GM21367 (cell line): ENCODE results near the gene SHTN1.
A peak's percentile ranks its signal among the peaks of the same experiment; 100 is the strongest.

Experiments used
- ATAC-seq: cut with Tn5 transposase; IDR thresholded peaks from one replicate; pipeline ENCODE4 v1.9.1; 2021; ENCODE audit not compliant: unreplicated experiment

Gene SHTN1

GRCh38 chr10:116877391-116877790 is 127.6 kb downstream of the SHTN1 start:
- no peak for ATAC-seq

- no peak for ATAC-seq
Observed at GRCh38 chr10:116875897-116876296, 129.1 kb downstream of the SHTN1 start.

GRCh38 chr10:116873134-116873533 is 131.9 kb downstream of the SHTN1 start:
- no peak for ATAC-seq

- no peak for ATAC-seq
Observed at GRCh38 chr10:116870949-116871348, 134.0 kb downstream of the SHTN1 start.

- ATAC-seq = no peak
Observed at GRCh38 chr10:116868722-116869121, 136.3 kb downstream of the SHTN1 start.

GRCh38 chr10:116868198-116868676 is 136.8 kb downstream of the SHTN1 start:
- ATAC-seq = no peak

GRCh38 chr10:116866987-116867595 is 137.9 kb downstream of the SHTN1 start:
- ATAC-seq = no peak

- ATAC-seq = no peak
Observed at GRCh38 chr10:116866066-116866465, 138.9 kb downstream of the SHTN1 start.

- no peak for ATAC-seq
Observed at GRCh38 chr10:116864436-116864835, 140.6 kb downstream of the SHTN1 start.

GRCh38 chr10:116861796-116862195 is 143.2 kb downstream of the SHTN1 start:
- no peak for ATAC-seq

- ATAC-seq = no peak
Observed at GRCh38 chr10:116857156-116857555, 147.8 kb downstream of the SHTN1 start.

GRCh38 chr10:116853701-116854100 is 151.3 kb downstream of the SHTN1 start:
- no peak for ATAC-seq

GRCh38 chr10:116853287-116853686 is 151.7 kb downstream of the SHTN1 start:
- ATAC-seq = no peak

- no peak for ATAC-seq
Observed at GRCh38 chr10:116852246-116852645, 152.7 kb downstream of the SHTN1 start.

- ATAC-seq = no peak
Observed at GRCh38 chr10:116850058-116850611, 154.9 kb downstream of the SHTN1 start.

- peak; percentile 49 for ATAC-seq
Observed at GRCh38 chr10:116849248-116850057, 155.5 kb downstream of the SHTN1 start, which contains the start of gene ENO4. Gene ENO4 (plus strand): TSS chr10:116849499. CDS start chr10:116849567, 68 bp downstream.

GRCh38 chr10:116848944-116849247 is 156.1 kb downstream of the SHTN1 start:
- ATAC-seq = no peak

- ATAC-seq = peak; percentile 62
Observed at GRCh38 chr10:116848032-116848943, 156.7 kb downstream of the SHTN1 start.

- ATAC-seq = no peak
Observed at GRCh38 chr10:116845823-116846222, 159.2 kb downstream of the SHTN1 start.

- ATAC-seq = no peak
Observed at GRCh38 chr10:116840389-116841075, 164.5 kb downstream of the SHTN1 start.
